ENCODE results near the gene ADAMTSL3. TPM values are rescaled to one million over a fixed set of nuclear protein-coding genes. Genes with fewer than 3 reads are reported as not detected.

The ADAMTSL3 gene
- total RNA-seq, 2 experiments from 2014 or later: not detected

DNA sequence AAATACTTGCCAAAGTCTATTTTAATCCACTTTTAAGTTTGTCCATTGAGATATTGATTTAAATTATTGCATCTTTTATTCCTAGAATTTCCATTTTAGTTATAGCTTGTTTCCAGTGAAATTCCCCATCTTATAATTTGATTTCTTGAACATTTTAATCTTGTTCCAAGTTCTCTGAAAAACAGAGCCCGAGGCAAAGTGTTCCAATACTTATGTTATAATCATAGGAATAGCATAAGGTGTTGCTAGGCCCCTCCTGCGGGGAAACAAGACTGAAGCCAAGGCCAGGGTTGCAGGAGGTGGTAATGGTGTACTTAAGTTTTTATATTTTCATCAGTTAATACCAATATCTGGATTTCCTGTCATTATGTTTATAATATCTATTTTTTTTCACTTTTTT lies 226.6 kb downstream of the ADAMTSL3 start:
- intact Hi-C loops (cut with DNase I, micrococcal nuclease): no loop called here
- DNase-seq: no peak
- no peak overlapping the region for H3K4me3 Mint-ChIP-seq
- H3K4me1 Mint-ChIP-seq (ENCODE audit: low read depth): no peaks in the 10 kb centered on the region
- no peaks in the 10 kb centered on the region for H3K36me3 Mint-ChIP-seq (ENCODE audit: low read depth)
- ATAC-seq (ENCODE audit: poor library complexity): no peak
- H3K27me3 ChIP-seq (ENCODE audit: control insufficient read depth in 1 of 2, insufficient read depth in 2 of 2, low read length in 2 of 2): no peaks in the 10 kb centered on the region
- H3K9me3 ChIP-seq (ENCODE audit: control insufficient read depth in 1 of 2, insufficient read depth in 1 of 2, low read length in 2 of 2): no peaks in the 10 kb centered on the region
- ChIA-PET POLR2A (no interaction called here), CTCF (no interaction called here)
- peaks cover 4% of the 10 kb centered on the region for H3K9me3 Mint-ChIP-seq
- TF ChIP-seq, protein P1, sequence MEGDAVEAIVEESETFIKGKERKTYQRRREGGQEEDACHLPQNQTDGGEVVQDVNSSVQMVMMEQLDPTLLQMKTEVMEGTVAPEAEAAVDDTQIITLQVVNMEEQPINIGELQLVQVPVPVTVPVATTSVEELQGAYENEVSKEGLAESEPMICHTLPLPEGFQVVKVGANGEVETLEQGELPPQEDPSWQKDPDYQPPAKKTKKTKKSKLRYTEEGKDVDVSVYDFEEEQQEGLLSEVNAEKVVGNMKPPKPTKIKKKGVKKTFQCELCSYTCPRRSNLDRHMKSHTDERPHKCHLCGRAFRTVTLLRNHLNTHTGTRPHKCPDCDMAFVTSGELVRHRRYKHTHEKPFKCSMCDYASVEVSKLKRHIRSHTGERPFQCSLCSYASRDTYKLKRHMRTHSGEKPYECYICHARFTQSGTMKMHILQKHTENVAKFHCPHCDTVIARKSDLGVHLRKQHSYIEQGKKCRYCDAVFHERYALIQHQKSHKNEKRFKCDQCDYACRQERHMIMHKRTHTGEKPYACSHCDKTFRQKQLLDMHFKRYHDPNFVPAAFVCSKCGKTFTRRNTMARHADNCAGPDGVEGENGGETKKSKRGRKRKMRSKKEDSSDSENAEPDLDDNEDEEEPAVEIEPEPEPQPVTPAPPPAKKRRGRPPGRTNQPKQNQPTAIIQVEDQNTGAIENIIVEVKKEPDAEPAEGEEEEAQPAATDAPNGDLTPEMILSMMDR (IDR thresholded peaks at IDR 0.05): no peak
- no peak overlapping the region for H3K27ac ChIP-seq (ENCODE audit: low read depth in 1 of 2, low read length in 2 of 2)
- no peak overlapping the region for H3K4me3 ChIP-seq (ENCODE audit: low read length)
- H3K4me1 ChIP-seq (ENCODE audit: insufficient read depth, low read length): no peaks in the 10 kb centered on the region
- peaks cover 5% of the 10 kb centered on the region for H3K27me3 Mint-ChIP-seq
- no peak overlapping the region for H3K27ac Mint-ChIP-seq
- H3K36me3 ChIP-seq (ENCODE audit: insufficient read depth, low read length): no peaks in the 10 kb centered on the region

DNA sequence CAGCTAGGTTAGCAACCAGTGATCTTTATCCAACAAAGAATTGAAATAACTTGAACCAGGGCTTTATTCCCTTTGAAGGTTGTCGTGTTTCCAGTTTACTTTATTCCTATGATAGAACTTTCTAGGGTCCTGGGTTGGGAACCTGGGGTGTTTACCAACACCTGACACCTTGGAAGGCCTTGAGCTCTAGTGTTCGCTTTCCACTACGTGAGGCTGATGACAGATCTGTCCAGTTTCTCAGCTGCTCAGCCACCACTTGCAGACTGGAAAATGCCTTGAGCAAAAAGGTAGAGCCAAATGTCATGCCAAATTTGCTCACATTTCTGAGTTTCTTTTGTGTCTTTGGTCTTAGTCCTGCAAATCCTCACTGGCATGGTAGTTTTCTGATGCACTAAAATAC lies 227.2 kb downstream of the ADAMTSL3 start:
- ChIA-PET CTCF (no interaction called here), POLR2A (no interaction called here)
- intact Hi-C loops (cut with DNase I, micrococcal nuclease): no loop called here
- Mint-ChIP-seq H3K27me3 (peaks cover 5% of the 10 kb centered on the region), H3K36me3 (ENCODE audit: low read depth) (no peaks in the 10 kb centered on the region), H3K4me1 (ENCODE audit: low read depth) (no peaks in the 10 kb centered on the region), H3K4me3 (no peak overlapping the region), H3K9me3 (peaks cover 4% of the 10 kb centered on the region), H3K27ac (no peak overlapping the region)
- no peak overlapping the region for H3K27ac ChIP-seq (ENCODE audit: low read depth in 1 of 2, low read length in 2 of 2)
- no peaks in the 10 kb centered on the region for H3K4me1 ChIP-seq (ENCODE audit: insufficient read depth, low read length)
- no peaks in the 10 kb centered on the region for H3K9me3 ChIP-seq (ENCODE audit: control insufficient read depth in 1 of 2, insufficient read depth in 1 of 2, low read length in 2 of 2)
- ATAC-seq (ENCODE audit: poor library complexity) (no peak), DNase-seq (no peak)
- H3K36me3 ChIP-seq (ENCODE audit: insufficient read depth, low read length): no peaks in the 10 kb centered on the region
- TF ChIP-seq, protein P1 (IDR thresholded peaks at IDR 0.05): no peak
- no peaks in the 10 kb centered on the region for H3K27me3 ChIP-seq (ENCODE audit: control insufficient read depth in 1 of 2, insufficient read depth in 2 of 2, low read length in 2 of 2)
- no peak overlapping the region for H3K4me3 ChIP-seq (ENCODE audit: low read length)

DNA sequence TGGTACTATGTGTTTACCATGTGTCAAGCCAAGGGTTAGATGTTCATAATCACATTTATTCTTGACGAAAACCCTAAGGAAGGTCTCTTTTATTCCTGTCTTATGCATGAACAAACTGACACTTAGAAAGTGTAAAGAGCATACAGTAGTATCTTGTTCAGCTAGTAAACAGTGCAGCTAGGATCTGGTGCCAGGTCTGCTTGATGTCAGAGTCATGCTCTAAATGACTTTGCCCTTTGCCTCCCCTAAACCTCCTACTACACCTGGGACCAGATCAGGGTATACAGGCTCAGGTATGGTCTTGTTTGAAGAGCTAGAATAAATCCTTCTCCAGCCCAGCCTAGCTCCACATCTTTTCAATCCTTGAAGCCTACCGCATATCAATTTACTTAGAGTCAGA lies 232.4 kb downstream of the ADAMTSL3 start:
- no peak overlapping the region for H3K4me3 ChIP-seq (ENCODE audit: low read length)
- no peaks in the 10 kb centered on the region for H3K9me3 ChIP-seq (ENCODE audit: control insufficient read depth in 1 of 2, insufficient read depth in 1 of 2, low read length in 2 of 2)
- ATAC-seq (ENCODE audit: poor library complexity): no peak
- no peaks in the 10 kb centered on the region for H3K27me3 ChIP-seq (ENCODE audit: control insufficient read depth in 1 of 2, insufficient read depth in 2 of 2, low read length in 2 of 2)
- Mint-ChIP-seq H3K4me1 (ENCODE audit: low read depth) (no peaks in the 10 kb centered on the region), H3K4me3 (no peak overlapping the region), H3K36me3 (ENCODE audit: low read depth) (no peaks in the 10 kb centered on the region), H3K27ac (no peak overlapping the region), H3K27me3 (peaks cover 14% of the 10 kb centered on the region), H3K9me3 (no peaks in the 10 kb centered on the region)
- no peak overlapping the region for H3K27ac ChIP-seq (ENCODE audit: low read depth in 1 of 2, low read length in 2 of 2)
- CTCF ChIA-PET: no interaction called here
- no peaks in the 10 kb centered on the region for H3K36me3 ChIP-seq (ENCODE audit: insufficient read depth, low read length)
- TF ChIP-seq, protein P1 (IDR thresholded peaks at IDR 0.05): no peak
- POLR2A ChIA-PET: no interaction called here
- intact Hi-C loops (cut with DNase I, micrococcal nuclease): no loop called here
- no peak for DNase-seq
- no peaks in the 10 kb centered on the region for H3K4me1 ChIP-seq (ENCODE audit: insufficient read depth, low read length)
